GM12892 (cell line): ENCODE data around the gene MMEL1.

Experiments used
- POLR2A ChIP-seq: IDR thresholded peaks from 2 replicates; pipeline ENCODE4 v1.6.1; 2011; ENCODE audit warnings: low read depth, low read length, control low read depth
- POLR2AphosphoS5 ChIP-seq: IDR thresholded peaks from 2 replicates; pipeline ENCODE4 v1.6.1; 2011; ENCODE audit warnings: low read depth, low read length, control low read depth

GRCh38 chr1:2560299-2561073, 72.3 kb downstream of the MMEL1 start:
- no peak for TF ChIP-seq POLR2AphosphoS5
- TF ChIP-seq POLR2A = no peak
